OCI-LY3 (cell line): Measurements from ENCODE around the gene TAS2R42.

Experiments used
- CTCF ChIP-seq: fragments of 200-600, 300-600 bp; sonication (generic); IDR thresholded peaks from 2 replicates; pipeline ENCODE4 v1.5.1; 2014; ENCODE audit warnings: antibody characterized with exemption, low read length, low read depth
- EZH2phosphoT487 ChIP-seq: fragments of 200-600 bp; shearing (Covaris generic); IDR thresholded peaks from 2 replicates; pipeline ENCODE4 v1.6.1; 2018; ENCODE audit warnings: antibody characterized with exemption, mixed run types, low read depth

GRCh38 chr12:11144297-11144696, 42.4 kb downstream of the TAS2R42 start:
- TF ChIP-seq CTCF, result no peak
- no peak for TF ChIP-seq EZH2phosphoT487
